Epithelial cell of proximal tubule (primary cell): ENCODE data around the gene SCAANT1. TPM values are rescaled to one million over a fixed set of nuclear protein-coding genes. Genes with fewer than 3 reads are reported as not detected.

Source experiments
- DNase-seq: peaks from one replicate; pipeline ENCODE4 v3.0.0-alpha.2; 2011; ENCODE audit warnings: low read depth
- H3K4me3 ChIP-seq: 2 replicates; pipeline ENCODE4 v1.5.1; 2011; ENCODE audit warnings: low read depth, mild to moderate bottlenecking, low read length
- total RNA-seq: library from RNA; depleted of rRNA; stranded (reverse); fragments of >200 nt; gene quantifications from 2 replicates; pipeline ENCODE4 v1.2.3, GENCODE V29; 2015
- TF ChIP-seq, protein P1 (sequence below): conservative IDR thresholded peaks from 2 replicates; pipeline ENCODE4 v1.5.1; 2012; ENCODE audit warnings: low read depth, mild to moderate bottlenecking, low read length

SCAANT1 gene
- total RNA-seq, 1 donor from 2014 or later, result not detected

DNA sequence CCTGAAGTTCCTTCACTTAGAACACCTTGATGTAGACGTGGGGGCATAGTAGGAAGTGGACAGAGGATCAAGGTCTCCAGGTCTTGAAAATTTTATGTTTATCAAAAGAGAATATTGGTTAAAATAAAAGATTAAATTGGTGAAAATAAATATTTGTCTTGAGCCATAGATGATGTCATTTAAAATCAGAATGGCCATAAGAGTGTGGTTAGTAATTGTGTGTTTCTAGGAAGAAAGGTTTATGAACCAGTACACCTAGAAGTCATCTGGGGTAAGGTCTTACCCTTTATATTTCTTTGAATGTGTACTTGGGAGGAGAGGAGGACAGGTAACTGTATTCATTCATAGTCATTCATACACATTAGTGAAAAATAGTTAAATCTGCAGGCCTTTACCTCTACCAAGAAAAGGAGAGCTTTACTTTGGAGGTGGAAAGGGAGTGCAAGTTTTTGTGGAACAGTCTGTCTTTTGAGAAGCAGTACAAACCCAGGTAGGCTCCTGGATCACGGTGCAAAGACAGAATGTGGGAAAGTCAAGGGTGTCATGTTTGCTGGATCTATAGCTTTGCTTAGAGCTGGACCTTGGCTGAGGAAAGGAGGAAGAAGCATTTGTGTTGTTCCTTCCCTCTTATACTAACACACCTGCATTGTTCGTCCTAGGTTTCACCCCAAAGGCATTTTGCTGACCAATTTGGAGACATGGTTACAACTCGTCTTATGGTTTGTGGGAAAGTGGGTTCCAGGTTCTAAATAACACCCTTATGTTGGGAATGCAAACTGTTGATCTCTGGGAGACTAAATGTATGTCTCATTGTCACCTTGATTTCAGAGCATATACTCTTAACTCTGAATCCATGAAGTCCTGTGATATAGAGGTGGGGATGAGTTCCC lies 6.2 kb downstream of the SCAANT1 start:
- H3K4me3 ChIP-seq, result no peak overlapping the region
- DNase-seq, result no peak
- TF ChIP-seq, protein P1, sequence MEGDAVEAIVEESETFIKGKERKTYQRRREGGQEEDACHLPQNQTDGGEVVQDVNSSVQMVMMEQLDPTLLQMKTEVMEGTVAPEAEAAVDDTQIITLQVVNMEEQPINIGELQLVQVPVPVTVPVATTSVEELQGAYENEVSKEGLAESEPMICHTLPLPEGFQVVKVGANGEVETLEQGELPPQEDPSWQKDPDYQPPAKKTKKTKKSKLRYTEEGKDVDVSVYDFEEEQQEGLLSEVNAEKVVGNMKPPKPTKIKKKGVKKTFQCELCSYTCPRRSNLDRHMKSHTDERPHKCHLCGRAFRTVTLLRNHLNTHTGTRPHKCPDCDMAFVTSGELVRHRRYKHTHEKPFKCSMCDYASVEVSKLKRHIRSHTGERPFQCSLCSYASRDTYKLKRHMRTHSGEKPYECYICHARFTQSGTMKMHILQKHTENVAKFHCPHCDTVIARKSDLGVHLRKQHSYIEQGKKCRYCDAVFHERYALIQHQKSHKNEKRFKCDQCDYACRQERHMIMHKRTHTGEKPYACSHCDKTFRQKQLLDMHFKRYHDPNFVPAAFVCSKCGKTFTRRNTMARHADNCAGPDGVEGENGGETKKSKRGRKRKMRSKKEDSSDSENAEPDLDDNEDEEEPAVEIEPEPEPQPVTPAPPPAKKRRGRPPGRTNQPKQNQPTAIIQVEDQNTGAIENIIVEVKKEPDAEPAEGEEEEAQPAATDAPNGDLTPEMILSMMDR, result no peak

- H3K4me3 ChIP-seq, result no peak overlapping the region
- DNase-seq, result no peak
- TF ChIP-seq, protein P1, result no peak
Measured at GRCh38 chr3:63900459-63900858, 11.7 kb downstream of the SCAANT1 start.

- TF ChIP-seq, protein P1, result no peak
Measured at GRCh38 chr3:63900010-63900409, 12.2 kb downstream of the SCAANT1 start.

GRCh38 chr3:63896332-63897030 lies 15.7 kb downstream of the SCAANT1 start:
- no peak overlapping the region for H3K4me3 ChIP-seq
- DNase-seq, result no peak
- TF ChIP-seq, protein P1, result no peak

More at GRCh38 chr3:63900010-63900409, 12.2 kb downstream of the SCAANT1 start:
- H3K4me3 ChIP-seq, result no peak overlapping the region
- DNase-seq, result no peak

DNA sequence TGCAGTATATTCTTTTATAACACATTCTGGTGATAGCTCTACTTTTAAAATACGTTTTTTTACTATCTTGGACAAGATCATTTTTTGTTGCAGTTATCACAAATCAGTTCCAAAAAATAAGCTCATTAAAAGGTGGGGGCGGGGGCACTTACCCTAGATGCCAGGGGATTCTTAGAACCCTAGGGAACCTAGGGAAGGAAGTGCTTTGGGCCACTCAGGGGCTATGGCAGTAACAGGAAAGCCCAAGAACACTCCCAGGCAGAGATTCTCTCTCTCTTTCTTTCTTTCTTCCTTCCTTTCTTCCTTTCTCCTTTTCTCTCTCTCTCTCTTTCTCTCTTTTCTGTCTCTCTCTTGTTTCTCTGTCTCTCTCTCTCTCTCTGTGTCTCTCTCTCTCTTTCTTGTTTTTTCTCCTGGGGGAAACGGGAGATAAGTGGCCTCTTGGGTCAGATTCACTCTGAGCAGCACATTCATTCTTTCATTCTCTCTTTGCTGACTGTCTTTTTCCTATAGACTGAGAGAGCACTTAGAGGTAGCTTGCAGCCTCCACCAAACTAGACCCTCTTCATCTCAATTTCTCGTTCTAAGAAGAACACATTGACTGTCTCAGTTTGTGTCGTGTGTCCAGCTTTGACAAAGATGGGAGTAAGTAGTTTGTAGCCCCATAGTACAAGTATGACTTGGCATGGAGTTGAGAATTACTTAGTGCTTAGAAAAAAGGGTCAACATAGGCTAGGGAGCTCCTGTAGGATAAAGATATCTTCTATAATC lies 16.6 kb downstream of the SCAANT1 start:
- DNase-seq, result no peak
- no peak overlapping the region for H3K4me3 ChIP-seq
- TF ChIP-seq, protein P1, result no peak

GRCh38 chr3:63892773-63893352 lies 19.3 kb downstream of the SCAANT1 start:
- DNase-seq, result no peak
- H3K4me3 ChIP-seq, result no peak overlapping the region
- TF ChIP-seq, protein P1, result no peak
